Activated CD4-positive, alpha-beta T cell treated with anti-CD3 and anti-CD28 coated beads, Interleukin-2, Interleukin-6, amounts not matched to agents 100 ng/mL and 50 ng/mL, durations not matched to agents 16 hours and 8 hours (primary cell): Measurements from ENCODE around the gene SMAD3.

Source experiments
- DNase-seq: peaks from one replicate; pipeline ENCODE4 v3.0.0-alpha.2; 2020

SMAD3 gene

GRCh38 chr15:67202091-67202490 is 136.7 kb downstream of the SMAD3 start:
- no peak for DNase-seq

- DNase-seq: no peak
These were observed 137.6 kb downstream of the SMAD3 start for GRCh38 chr15:67202991-67203390.

- no peak for DNase-seq
These were observed 142.3 kb downstream of the SMAD3 start for GRCh38 chr15:67207555-67208207.

- DNase-seq: no peak
These were observed 143.0 kb downstream of the SMAD3 start for GRCh38 chr15:67208396-67208795.

GRCh38 chr15:67210555-67211168 is 145.3 kb downstream of the SMAD3 start:
- no peak for DNase-seq

GRCh38 chr15:67212684-67213367 is 147.4 kb downstream of the SMAD3 start:
- DNase-seq: no peak

- no peak for DNase-seq
These were observed 149.7 kb downstream of the SMAD3 start for GRCh38 chr15:67215102-67215501.

GRCh38 chr15:67216859-67217258 is 151.5 kb downstream of the SMAD3 start:
- no peak for DNase-seq

- DNase-seq: peak; percentile 12
These were observed 153.0 kb downstream of the SMAD3 start for GRCh38 chr15:67218428-67218827.

GRCh38 chr15:67219288-67219687 is 153.9 kb downstream of the SMAD3 start:
- DNase-seq: no peak

- DNase-seq: no peak
These were observed 159.5 kb downstream of the SMAD3 start for GRCh38 chr15:67224889-67225288.

GRCh38 chr15:67225336-67225735 is 159.9 kb downstream of the SMAD3 start:
- DNase-seq: no peak

- no peak for DNase-seq
These were observed 162.0 kb downstream of the SMAD3 start for GRCh38 chr15:67227431-67227830.

GRCh38 chr15:67227846-67228245 is 162.4 kb downstream of the SMAD3 start:
- DNase-seq: no peak

GRCh38 chr15:67228286-67228685 is 162.9 kb downstream of the SMAD3 start:
- DNase-seq: no peak

GRCh38 chr15:67230504-67230903 is 165.1 kb downstream of the SMAD3 start:
- DNase-seq: no peak

- no peak for DNase-seq
These were observed 167.2 kb downstream of the SMAD3 start for GRCh38 chr15:67232591-67232990.

- peak; percentile 57 for DNase-seq
These were observed 175.1 kb downstream of the SMAD3 start for GRCh38 chr15:67240235-67241131.

GRCh38 chr15:67241132-67241855 is 175.9 kb downstream of the SMAD3 start:
- DNase-seq: peak; percentile 88

GRCh38 chr15:67242708-67243111 is 177.3 kb downstream of the SMAD3 start:
- no peak for DNase-seq
